GM18868 (cell line): Measurements from ENCODE around the gene MOCS1.

Experiments
- ATAC-seq: cut with Tn5 transposase; IDR thresholded peaks from one replicate; pipeline ENCODE4 v1.9.1; 2021; ENCODE audit warnings: mild to moderate bottlenecking, moderate library complexity; ENCODE audit not compliant: unreplicated experiment

Gene MOCS1

DNA sequence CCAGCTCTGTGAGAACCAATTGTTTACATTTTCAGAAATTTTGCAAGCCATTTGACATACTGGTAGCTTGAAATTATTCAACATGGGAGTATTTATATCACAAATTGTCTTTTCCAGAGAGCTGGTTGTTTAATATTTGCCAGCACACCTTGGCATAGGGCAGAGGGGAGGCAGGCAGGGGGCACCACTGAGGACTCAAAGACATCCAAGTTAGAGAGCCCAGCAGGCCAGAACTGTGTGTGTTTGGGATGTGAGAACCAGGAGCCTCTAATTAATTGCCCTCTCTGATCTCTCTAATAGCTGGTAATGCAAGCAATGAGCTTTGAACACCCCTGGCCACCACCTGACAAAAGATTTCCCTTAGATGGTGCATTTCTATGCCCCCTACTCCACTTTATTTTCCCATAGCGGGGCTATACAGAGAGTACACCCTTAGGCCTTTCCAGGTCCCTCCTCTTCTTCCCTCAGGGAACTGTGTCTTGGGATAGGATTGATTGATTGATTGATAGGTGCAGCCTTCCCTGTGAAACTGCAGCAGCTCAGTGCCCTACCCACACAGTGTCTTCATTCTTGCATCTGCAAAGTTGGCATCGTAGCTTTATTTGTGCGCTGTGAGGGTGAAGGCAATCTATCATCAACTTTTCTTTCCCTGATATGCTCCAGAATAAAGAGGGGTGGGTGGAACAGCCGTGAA lies 29.2 kb downstream of the MOCS1 start:
- no peak for ATAC-seq

GRCh38 chr6:39903656-39904055 lies 30.6 kb downstream of the MOCS1 start:
- ATAC-seq, result no peak

- no peak for ATAC-seq
Observed at GRCh38 chr6:39902786-39903465, 31.3 kb downstream of the MOCS1 start.

DNA sequence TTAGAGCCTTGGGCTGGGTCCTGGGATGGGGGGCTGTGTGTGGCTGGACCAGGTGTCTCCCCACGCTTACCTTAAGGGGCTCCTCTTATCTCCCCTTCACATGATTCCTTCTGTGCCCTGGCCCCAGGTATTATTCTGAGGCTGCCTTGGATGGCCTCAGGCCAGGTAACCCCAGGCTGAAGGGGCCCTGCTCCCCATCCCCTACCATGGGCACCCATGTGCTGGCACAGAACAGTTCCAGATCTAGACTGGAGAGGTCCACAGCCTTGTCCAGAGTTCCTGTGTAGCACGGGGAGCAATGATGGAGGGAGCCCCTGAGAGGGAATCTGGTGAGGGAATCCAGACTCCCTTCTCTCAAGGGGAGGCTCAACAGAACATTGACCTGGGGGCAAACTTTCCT lies 32.1 kb downstream of the MOCS1 start:
- ATAC-seq, result no peak

GRCh38 chr6:39901670-39902069 lies 32.6 kb downstream of the MOCS1 start:
- no peak for ATAC-seq

- ATAC-seq, result no peak
Observed at GRCh38 chr6:39901116-39901655, 33.1 kb downstream of the MOCS1 start.

DNA sequence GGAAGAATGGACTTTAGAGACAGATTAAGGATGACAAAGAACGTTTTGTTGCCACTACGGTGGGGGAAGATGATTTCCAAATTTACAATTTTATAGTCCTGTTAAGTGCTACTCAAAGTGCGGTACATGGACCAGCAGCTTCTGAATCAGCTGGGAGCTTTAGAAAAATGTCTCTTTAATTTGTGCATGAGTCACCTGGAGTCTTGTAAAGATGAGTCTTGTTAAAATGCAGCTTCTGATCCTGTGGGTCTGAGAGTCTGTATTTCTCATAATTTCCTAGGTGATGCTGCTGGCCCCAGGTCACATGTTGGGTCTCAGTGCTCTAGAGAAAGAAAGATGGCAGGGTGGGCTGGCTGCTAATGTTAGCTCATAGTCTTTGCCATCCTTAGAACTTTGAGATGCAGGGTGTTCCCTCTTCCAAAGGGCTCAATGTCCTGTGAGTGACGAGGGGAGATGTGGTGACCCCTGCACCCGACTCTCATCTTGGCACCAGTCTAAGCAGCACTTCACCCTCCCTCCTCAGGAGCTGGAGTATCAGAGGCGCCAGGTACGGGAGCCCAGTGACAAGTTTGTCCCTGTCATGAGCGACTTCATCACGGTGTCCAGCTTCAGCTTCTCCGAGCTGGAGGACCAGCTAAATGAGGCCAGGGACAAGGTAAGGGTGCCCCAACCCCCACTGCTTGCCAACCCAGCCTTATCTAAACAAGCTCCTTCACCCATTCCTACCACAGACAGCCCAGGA lies 34.5 kb downstream of the MOCS1 start:
- ATAC-seq, result no peak

DNA sequence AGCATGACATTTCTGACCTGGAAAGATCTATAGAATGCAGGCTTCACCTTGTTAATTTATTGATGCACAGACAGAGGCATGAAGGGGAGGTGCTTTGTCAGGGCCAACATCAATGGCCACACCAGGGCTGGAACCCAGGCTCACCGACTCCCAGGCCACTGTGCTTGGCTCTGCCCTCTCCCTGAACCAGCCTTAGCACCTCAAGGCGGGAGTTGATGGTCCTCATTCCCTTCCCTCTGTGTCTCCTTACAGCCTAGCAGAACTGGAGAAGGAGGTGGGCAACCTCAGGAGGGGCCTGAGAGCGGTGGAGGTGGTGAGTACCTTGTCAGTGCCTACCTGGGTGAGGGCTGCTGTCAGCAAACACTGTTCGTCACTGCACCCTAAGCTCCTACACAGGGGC lies 35.6 kb downstream of the MOCS1 start:
- ATAC-seq, result no peak

DNA sequence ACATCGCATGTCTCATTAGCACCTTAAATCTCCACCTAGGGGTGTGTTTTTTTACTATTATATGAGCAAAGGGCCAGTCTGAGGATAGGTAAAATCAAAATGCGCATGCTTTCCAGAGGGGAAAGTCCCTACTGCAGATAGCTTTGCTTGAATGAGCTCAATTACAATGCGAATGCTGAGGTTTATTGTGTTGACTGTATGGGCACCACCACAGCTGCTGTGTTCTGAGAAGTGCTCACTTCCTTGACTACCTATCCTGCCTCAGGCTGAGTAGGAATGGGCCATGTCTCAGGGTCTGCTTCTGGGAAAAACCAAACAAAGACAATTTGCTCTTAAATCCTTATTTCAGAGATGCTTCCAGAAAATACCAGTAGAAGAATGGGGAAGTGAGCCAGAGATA lies 36.6 kb downstream of the MOCS1 start:
- ATAC-seq, result no peak

- ATAC-seq, result no peak
Observed at GRCh38 chr6:39896701-39897100, 37.6 kb downstream of the MOCS1 start.

- no peak for ATAC-seq
Observed at GRCh38 chr6:39893286-39893685, 41.0 kb downstream of the MOCS1 start.

GRCh38 chr6:39892490-39893129 lies 41.7 kb downstream of the MOCS1 start:
- ATAC-seq, result no peak

DNA sequence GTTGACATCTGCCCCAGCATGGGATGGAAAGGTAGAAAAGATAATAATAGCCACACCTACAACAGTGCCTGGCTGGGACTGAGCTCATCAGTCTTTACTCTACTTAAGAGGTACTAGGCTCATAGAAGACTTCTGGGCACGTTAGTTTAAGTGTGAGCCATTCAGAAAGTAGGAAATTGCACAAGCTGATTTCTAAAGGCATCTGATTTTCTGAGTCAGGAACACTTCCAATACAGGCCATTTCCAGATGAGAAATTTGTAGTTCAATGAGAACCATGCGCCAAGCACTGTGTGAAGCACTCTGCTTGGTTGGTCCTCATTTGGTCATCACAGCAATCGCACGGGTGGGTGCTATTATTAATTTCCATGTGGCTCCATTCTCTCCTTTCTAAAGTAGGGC lies 42.3 kb downstream of the MOCS1 start:
- ATAC-seq, result no peak

GRCh38 chr6:39891353-39891752 lies 42.9 kb downstream of the MOCS1 start:
- ATAC-seq, result no peak

DNA sequence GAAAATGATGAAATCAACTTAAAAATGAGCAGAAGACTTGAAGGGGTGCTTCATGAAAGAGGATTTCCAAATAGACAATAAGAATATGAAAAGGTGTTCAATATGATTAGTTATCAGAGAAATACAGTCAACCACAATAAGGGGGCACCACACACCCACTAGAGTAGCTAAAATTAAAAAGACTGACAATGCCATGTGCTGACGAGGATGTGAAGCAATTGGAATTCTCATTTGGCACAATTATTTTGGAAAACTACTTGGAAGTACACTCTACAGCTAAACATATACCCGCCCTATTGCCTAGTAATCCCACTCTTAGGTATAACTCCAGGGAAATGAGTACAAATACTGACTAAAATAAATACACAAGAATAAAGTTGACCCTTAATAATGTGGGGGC lies 45.0 kb downstream of the MOCS1 start:
- ATAC-seq, result no peak

DNA sequence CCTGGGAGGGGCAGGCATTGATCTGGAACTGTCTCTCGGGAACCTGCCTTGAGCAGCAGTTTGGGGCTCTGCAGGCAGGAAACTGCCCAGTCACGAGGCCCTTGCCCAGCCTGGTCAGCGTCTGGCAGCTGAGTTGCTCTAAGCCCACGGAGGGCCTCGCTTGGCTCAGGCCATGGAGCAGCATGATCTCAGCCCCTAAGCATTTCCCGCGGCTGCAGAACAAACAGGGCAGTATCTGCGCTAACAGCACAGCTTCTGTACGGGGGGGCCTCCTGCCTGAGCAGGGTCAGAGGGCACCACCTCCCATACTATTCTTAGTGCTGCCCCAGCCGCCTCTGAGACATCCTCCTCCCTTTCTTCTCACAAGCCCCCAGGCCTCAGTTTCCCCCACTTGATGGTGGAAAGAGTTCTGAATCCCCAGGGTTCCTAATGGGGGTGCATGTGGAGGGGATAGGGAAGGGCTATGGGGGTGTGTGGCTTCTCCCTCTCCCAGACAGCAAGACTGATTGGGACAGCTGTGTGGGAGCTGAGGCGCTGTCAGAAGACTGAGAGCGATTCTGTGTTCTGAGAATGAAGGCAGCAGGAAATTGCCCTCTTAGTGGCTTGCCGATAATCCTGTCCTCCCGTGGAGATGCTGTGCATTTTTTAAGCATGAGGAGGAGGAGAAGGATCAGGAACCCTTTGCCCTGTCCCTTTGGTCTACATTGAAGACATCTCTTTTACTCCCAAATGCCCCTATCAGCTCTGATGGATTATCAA lies 46.4 kb downstream of the MOCS1 start:
- ATAC-seq, result no peak

- ATAC-seq, result no peak
Observed at GRCh38 chr6:39886871-39887270, 47.4 kb downstream of the MOCS1 start.

DNA sequence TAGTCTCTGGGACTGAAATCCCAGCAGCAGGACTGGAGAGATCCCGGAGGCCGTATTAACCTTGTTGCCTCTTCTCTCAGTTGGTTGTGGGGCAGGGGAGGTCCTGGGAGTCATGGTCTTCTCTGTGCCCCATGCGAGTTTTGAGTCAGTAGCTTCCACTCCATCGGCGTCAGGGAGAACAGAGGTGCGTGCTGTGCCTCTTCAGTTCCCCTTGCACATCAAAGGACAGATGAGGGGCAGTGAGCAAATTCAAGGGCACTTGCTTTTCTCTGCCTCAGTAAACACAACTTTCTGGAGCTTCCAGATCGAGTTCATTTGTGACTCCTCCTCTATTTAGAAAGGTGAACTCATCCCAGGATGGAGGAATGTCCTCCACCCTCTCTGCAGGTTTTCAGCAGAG lies 48.6 kb downstream of the MOCS1 start:
- no peak for ATAC-seq

GRCh38 chr6:39884696-39885095 lies 49.6 kb downstream of the MOCS1 start:
- ATAC-seq, result no peak

DNA sequence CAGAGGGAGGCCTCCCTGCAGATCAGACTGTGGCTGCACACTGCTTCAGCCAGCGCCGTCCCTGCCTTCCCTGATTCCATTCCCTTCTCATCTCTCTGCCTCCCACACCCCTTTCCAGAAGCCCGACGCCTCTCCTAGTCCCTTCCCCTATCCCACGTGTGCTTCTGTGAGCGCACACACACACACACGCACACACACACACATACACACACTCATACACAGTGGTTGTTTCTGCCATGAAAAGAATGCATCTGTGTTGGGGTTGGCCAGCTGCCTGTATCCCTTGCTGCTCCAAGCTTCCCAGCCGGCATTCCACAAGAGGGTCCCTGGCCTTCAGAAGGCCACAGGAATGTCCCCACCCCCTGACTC lies 51.7 kb downstream of the MOCS1 start:
- ATAC-seq, result no peak
